GM10847 (cell line): ENCODE data around the gene FBLN2.

Source experiments
- POLR2A ChIP-seq: IDR thresholded peaks from 2 replicates; pipeline ENCODE4 v1.6.1; 2011; ENCODE audit not compliant: insufficient read length; ENCODE audit errors: extremely low read depth

FBLN2 gene

GRCh38 chr3:13682331-13683013 lies 133.5 kb downstream of the FBLN2 start:
- no peak for TF ChIP-seq POLR2A

- no peak for TF ChIP-seq POLR2A
These were observed 134.4 kb downstream of the FBLN2 start for GRCh38 chr3:13683288-13683687.

GRCh38 chr3:13683772-13684171 lies 134.8 kb downstream of the FBLN2 start:
- no peak for TF ChIP-seq POLR2A

- no peak for TF ChIP-seq POLR2A
These were observed 135.4 kb downstream of the FBLN2 start for GRCh38 chr3:13684350-13684749.

GRCh38 chr3:13684854-13685253 lies 135.9 kb downstream of the FBLN2 start:
- TF ChIP-seq POLR2A, result no peak

- TF ChIP-seq POLR2A, result no peak
These were observed 136.8 kb downstream of the FBLN2 start for GRCh38 chr3:13685721-13686120.

- no peak for TF ChIP-seq POLR2A
These were observed 137.6 kb downstream of the FBLN2 start for GRCh38 chr3:13686367-13687160.

- no peak for TF ChIP-seq POLR2A
These were observed 138.6 kb downstream of the FBLN2 start for GRCh38 chr3:13687517-13687943.
